Measurements from ENCODE around the gene C10orf90.
"Not testable (repeated sequence)": the region's sequence is repeated elsewhere in the genome, so short reads cannot be mapped to it uniquely, and the experiment has no call there.

The C10orf90 gene

GRCh38 chr10:126393076-126393475 lies 277.4 kb downstream of the C10orf90 start:
- no peak for DNase-seq (ENCODE audit: low read depth, low spot score)

GRCh38 chr10:126392469-126392868 lies 278.0 kb downstream of the C10orf90 start:
- no peak for DNase-seq (ENCODE audit: low read depth, low spot score)

GRCh38 chr10:126392068-126392467 lies 278.4 kb downstream of the C10orf90 start:
- DNase-seq (ENCODE audit: low read depth, low spot score): no peak

- DNase-seq (ENCODE audit: low read depth, low spot score): no peak
Measured at GRCh38 chr10:126391192-126391885, 279.2 kb downstream of the C10orf90 start.

- no peak for DNase-seq (ENCODE audit: low read depth, low spot score)
Measured at GRCh38 chr10:126390324-126390723, 280.2 kb downstream of the C10orf90 start.

GRCh38 chr10:126387931-126388911 lies 282.3 kb downstream of the C10orf90 start, which contains the start of gene ADAM12:
Gene ADAM12 (minus strand): TSS chr10:126388477. CDS start chr10:126388145, 332 bp downstream.
- no peak for DNase-seq (ENCODE audit: low read depth, low spot score)

- no peak for DNase-seq (ENCODE audit: low read depth, low spot score)
Measured at GRCh38 chr10:126387041-126387921, 283.2 kb downstream of the C10orf90 start.

- DNase-seq (ENCODE audit: low read depth, low spot score): no peak
Measured at GRCh38 chr10:126384269-126384873, 286.1 kb downstream of the C10orf90 start.

- no peak for DNase-seq (ENCODE audit: low read depth, low spot score)
Measured at GRCh38 chr10:126380352-126381076, 290.0 kb downstream of the C10orf90 start.

GRCh38 chr10:126379166-126379565 lies 291.3 kb downstream of the C10orf90 start:
- not testable (repeated sequence) for DNase-seq (ENCODE audit: low read depth, low spot score)

- no peak for DNase-seq (ENCODE audit: low read depth, low spot score)
Measured at GRCh38 chr10:126376956-126377355, 293.5 kb downstream of the C10orf90 start.

GRCh38 chr10:126375926-126376554 lies 294.5 kb downstream of the C10orf90 start:
- no peak for DNase-seq (ENCODE audit: low read depth, low spot score)

- DNase-seq (ENCODE audit: low read depth, low spot score): no peak
Measured at GRCh38 chr10:126375299-126375698, 295.2 kb downstream of the C10orf90 start.

Data from brain pericyte (primary cell).